Measurements from ENCODE around the gene VIPR2.

DNA sequence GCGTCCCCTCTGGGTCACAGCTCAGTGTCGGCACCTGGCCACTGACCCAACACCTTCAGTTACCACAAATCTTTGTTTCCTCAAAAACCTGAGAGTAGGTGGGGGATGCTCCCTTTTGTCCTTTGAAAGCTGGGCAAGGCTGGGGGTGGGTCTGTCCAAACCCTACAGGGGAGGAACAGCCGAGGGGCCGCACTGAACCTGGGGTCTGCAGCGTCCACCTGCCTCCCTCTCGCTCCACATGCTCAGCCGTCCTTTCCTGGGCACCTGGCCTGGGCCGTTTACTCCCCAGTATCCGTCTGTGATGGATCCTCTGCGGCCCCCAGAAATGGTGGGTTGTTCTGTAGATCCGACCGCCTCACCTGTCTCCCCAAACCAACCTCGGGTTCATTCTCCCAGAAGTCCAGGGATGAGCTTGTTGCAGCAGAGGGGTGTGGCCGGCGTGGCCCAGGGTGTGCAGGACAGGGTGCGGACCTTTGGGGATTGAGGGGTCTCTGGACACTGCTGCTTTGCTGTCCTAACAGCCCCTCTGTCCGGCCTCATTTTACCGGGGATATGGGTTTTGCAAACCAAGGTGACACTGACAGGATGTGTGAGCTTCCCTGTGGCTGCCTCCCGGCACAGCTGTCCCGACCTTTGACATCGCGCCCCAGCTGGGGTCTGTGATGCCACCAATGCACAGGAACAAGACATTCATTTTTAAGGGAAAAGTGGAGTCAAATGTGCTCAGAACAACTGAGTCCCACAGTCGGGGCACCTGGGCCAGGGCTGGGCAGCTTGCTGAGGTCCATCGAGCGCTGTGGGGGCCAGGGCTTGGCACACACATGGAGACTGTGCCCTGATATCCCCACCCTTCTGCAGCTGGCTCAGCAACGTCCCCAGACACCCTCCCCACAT lies 115.9 kb downstream of the VIPR2 start:
- TF ChIP-seq, protein P1, sequence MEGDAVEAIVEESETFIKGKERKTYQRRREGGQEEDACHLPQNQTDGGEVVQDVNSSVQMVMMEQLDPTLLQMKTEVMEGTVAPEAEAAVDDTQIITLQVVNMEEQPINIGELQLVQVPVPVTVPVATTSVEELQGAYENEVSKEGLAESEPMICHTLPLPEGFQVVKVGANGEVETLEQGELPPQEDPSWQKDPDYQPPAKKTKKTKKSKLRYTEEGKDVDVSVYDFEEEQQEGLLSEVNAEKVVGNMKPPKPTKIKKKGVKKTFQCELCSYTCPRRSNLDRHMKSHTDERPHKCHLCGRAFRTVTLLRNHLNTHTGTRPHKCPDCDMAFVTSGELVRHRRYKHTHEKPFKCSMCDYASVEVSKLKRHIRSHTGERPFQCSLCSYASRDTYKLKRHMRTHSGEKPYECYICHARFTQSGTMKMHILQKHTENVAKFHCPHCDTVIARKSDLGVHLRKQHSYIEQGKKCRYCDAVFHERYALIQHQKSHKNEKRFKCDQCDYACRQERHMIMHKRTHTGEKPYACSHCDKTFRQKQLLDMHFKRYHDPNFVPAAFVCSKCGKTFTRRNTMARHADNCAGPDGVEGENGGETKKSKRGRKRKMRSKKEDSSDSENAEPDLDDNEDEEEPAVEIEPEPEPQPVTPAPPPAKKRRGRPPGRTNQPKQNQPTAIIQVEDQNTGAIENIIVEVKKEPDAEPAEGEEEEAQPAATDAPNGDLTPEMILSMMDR (IDR thresholded peaks at IDR 0.05): no peak
- no peak for TF ChIP-seq POLR2A (IDR thresholded peaks at IDR 0.05)
